ENCODE results near the gene NOC2L.

The NOC2L gene

DNA sequence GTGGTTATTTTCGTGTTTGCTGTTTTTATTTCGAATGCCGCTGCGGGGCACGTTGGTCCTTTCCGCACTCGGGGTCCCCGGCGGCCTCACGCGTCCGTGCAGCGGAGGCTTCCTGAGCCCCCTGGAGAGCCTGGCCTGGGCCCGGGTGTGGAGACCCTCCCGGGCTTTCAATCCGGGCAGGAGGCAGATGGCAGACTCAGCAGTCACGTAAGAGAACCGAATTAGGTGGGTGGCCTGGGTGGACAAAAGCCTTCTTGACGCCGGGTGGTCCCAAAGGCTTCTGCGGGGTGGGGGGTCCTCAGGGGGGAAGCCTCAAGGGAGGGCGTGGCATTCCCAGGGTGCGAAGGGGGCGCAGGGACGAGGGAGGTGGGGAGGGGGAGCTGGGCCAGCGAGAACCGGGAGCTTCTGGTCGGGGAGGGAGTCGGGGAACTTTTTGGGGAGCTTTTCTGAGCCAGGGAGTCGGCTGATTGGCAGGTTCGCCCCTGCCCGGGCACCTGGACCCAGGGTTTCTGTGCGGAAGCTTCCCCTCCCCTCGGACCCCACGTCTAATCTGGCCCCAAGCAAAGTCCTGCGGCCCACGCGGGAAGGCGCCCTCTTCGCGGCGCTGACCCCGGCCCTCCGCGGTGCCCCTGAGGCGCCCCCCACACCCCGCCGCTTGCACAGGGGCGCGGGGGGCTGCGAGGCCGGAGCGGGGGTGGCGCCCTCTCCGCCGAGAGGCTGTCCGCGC lies 42.2 kb upstream of the NOC2L start:
- Histone ChIP-seq H3K4me2 (ENCODE audit: low read length) (no peak overlapping the region), H4K20me1 (ENCODE audit: insufficient read depth, low read length) (no peaks in the 10 kb centered on the region), H3F3A (ENCODE audit: insufficient read depth, low read length) (no peaks in the 10 kb centered on the region), H3K9me3 (ENCODE audit: low read length) (no peaks in the 10 kb centered on the region), H3K36me3 (ENCODE audit: insufficient read depth, low read length) (no peaks in the 10 kb centered on the region), H3K27ac (ENCODE audit: low read depth, low read length, poor library complexity, severe bottlenecking) (no peak overlapping the region), H3K9me2 (ENCODE audit: low read depth, low read length) (no peaks in the 10 kb centered on the region), H3K79me2 (ENCODE audit: insufficient read depth, low read length) (no peaks in the 10 kb centered on the region), H3K4me1 (ENCODE audit: insufficient read depth, low read length, severe bottlenecking) (no peaks in the 10 kb centered on the region), H2AFZ (ENCODE audit: low read length) (no peak overlapping the region), H3K9ac (ENCODE audit: low read length) (no peak overlapping the region), H3K27me3 (ENCODE audit: insufficient read depth, low read length) (peaks cover 16% of the 10 kb centered on the region; the same call in 1 of the 2 replicates), H3K4me3 (ENCODE audit: low read depth, low read length, poor library complexity, severe bottlenecking) (no peak overlapping the region)
- TF ChIP-seq EZH2 (IDR thresholded peaks at IDR 0.05; ENCODE audit: borderline replicate concordance, low read length) = no peak
- TF ChIP-seq, protein P1, sequence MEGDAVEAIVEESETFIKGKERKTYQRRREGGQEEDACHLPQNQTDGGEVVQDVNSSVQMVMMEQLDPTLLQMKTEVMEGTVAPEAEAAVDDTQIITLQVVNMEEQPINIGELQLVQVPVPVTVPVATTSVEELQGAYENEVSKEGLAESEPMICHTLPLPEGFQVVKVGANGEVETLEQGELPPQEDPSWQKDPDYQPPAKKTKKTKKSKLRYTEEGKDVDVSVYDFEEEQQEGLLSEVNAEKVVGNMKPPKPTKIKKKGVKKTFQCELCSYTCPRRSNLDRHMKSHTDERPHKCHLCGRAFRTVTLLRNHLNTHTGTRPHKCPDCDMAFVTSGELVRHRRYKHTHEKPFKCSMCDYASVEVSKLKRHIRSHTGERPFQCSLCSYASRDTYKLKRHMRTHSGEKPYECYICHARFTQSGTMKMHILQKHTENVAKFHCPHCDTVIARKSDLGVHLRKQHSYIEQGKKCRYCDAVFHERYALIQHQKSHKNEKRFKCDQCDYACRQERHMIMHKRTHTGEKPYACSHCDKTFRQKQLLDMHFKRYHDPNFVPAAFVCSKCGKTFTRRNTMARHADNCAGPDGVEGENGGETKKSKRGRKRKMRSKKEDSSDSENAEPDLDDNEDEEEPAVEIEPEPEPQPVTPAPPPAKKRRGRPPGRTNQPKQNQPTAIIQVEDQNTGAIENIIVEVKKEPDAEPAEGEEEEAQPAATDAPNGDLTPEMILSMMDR (IDR thresholded peaks at IDR 0.05; ENCODE audit: low read length) = no peak

DNA sequence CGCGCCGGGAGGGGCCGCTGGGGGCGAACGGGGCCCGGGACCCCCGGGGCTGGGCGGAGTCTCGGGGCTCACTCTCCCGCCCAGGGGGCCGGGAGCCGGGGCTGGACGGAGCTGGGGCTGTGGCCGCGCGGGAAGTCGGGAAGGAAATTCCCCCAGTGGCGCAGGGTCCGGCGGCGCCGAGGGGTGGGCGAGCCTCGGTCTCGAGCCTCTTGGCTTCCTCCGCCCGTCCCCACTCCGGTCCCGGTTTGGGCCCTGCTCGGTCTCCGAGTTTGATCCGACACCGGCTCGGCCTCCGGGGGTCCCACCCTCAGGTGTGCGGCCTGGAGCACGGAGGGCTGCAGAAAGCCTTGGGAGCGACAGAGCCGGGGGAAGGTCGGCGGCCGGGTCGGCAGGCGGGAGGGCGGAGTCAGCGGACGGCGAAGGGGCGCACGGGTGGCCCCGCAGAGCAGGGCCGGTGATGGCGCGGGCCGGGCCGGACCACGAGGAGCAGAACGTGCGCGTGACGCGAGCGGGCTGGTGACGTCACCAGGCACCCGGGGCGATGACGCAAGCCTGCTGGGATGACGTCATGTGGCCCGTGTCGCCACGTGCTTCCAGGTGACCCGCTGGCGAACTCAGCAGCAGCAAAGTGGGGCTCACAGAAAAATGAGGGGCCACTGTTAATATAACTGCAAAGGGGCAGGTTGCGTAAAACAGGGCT lies 41.5 kb upstream of the NOC2L start:
- no peaks in the 10 kb centered on the region for H3K4me1 ChIP-seq (ENCODE audit: insufficient read depth, low read length, severe bottlenecking)
- no peaks in the 10 kb centered on the region for H3K9me2 ChIP-seq (ENCODE audit: low read depth, low read length)
- H4K20me1 ChIP-seq (ENCODE audit: insufficient read depth, low read length) = no peaks in the 10 kb centered on the region
- TF ChIP-seq, protein P1 (IDR thresholded peaks at IDR 0.05; ENCODE audit: low read length) = no peak
- no peak for TF ChIP-seq EZH2 (IDR thresholded peaks at IDR 0.05; ENCODE audit: borderline replicate concordance, low read length)
- H3K9ac ChIP-seq (ENCODE audit: low read length) = no peak overlapping the region
- H2AFZ ChIP-seq (ENCODE audit: low read length) = no peak overlapping the region
- H3K36me3 ChIP-seq (ENCODE audit: insufficient read depth, low read length) = no peaks in the 10 kb centered on the region
- no peak overlapping the region for H3K4me3 ChIP-seq (ENCODE audit: low read depth, low read length, poor library complexity, severe bottlenecking)
- no peaks in the 10 kb centered on the region for H3K79me2 ChIP-seq (ENCODE audit: insufficient read depth, low read length)
- H3F3A ChIP-seq (ENCODE audit: insufficient read depth, low read length) = no peaks in the 10 kb centered on the region
- no peak overlapping the region for H3K4me2 ChIP-seq (ENCODE audit: low read length)
- H3K27me3 ChIP-seq (ENCODE audit: insufficient read depth, low read length) = 0 out of 2 replicates have a peak, but pooled peaks cover 13% of the 10 kb centered on the region
- no peak overlapping the region for H3K27ac ChIP-seq (ENCODE audit: low read depth, low read length, poor library complexity, severe bottlenecking)
- no peaks in the 10 kb centered on the region for H3K9me3 ChIP-seq (ENCODE audit: low read length)

GRCh38 chr1:999725-1000356 lies 40.8 kb upstream of the NOC2L start, which contains the start of gene HES4:
Gene HES4, minus strand, starts transcription at chr1:1000097. Its CDS starts 124 bp downstream, at chr1:999973.
- H3K79me2 ChIP-seq (ENCODE audit: insufficient read depth, low read length) = no peaks in the 10 kb centered on the region
- no peak within 1 kb of the TSS for H3K9ac ChIP-seq (ENCODE audit: low read length)
- no peaks in the 10 kb centered on the region for H3K4me1 ChIP-seq (ENCODE audit: insufficient read depth, low read length, severe bottlenecking)
- no peaks in the 10 kb centered on the region for H3K9me2 ChIP-seq (ENCODE audit: low read depth, low read length)
- no peak within 1 kb of the TSS for H3K4me2 ChIP-seq (ENCODE audit: low read length)
- no peak within 1 kb of the TSS for H3K27ac ChIP-seq (ENCODE audit: low read depth, low read length, poor library complexity, severe bottlenecking)
- no peaks in the 10 kb centered on the region for H3K36me3 ChIP-seq (ENCODE audit: insufficient read depth, low read length)
- H3K9me3 ChIP-seq (ENCODE audit: low read length) = no peaks in the 10 kb centered on the region
- no peak within 1 kb of the TSS for H3K4me3 ChIP-seq (ENCODE audit: low read depth, low read length, poor library complexity, severe bottlenecking)
- H3K27me3 ChIP-seq (ENCODE audit: insufficient read depth, low read length) = 0 out of 2 replicates have a peak, but pooled peaks cover 8% of the 10 kb centered on the region
- TF ChIP-seq EZH2 (IDR thresholded peaks at IDR 0.05; ENCODE audit: borderline replicate concordance, low read length) = no peak
- TF ChIP-seq, protein P1 (IDR thresholded peaks at IDR 0.05; ENCODE audit: low read length) = no peak
- H4K20me1 ChIP-seq (ENCODE audit: insufficient read depth, low read length) = no peaks in the 10 kb centered on the region
- H2AFZ ChIP-seq (ENCODE audit: low read length) = no peak within 1 kb of the TSS
- no peaks in the 10 kb centered on the region for H3F3A ChIP-seq (ENCODE audit: insufficient read depth, low read length)

Measured in OCI-LY1 (cell line).